HG02759 (cell line): ENCODE measurements around the gene SESN3.
"Not testable (repeated sequence)": the region's sequence is repeated elsewhere in the genome, so short reads cannot be mapped to it uniquely, and the experiment has no call there.

Experiments used
- ATAC-seq: cut with Tn5 transposase; IDR thresholded peaks from one replicate; pipeline ENCODE4 v1.9.1; 2021; ENCODE audit warnings: mild to moderate bottlenecking, moderate library complexity; ENCODE audit not compliant: unreplicated experiment

The SESN3 gene

GRCh38 chr11:95231127-95231880 lies at the start of gene SESN3:
Gene SESN3, minus strand, starts transcription at chr11:95231202. Its CDS starts 342 bp downstream, at chr11:95230860.
- ATAC-seq = peak; percentile 92

GRCh38 chr11:95279921-95280868 lies 49.2 kb upstream of the SESN3 start:
- peak; percentile 60 for ATAC-seq

GRCh38 chr11:95277868-95278267 lies 46.9 kb upstream of the SESN3 start:
- ATAC-seq = no peak

- no peak for ATAC-seq
These were observed 45.1 kb upstream of the SESN3 start for GRCh38 chr11:95276139-95276538.

GRCh38 chr11:95273618-95274017 lies 42.6 kb upstream of the SESN3 start:
- not testable (repeated sequence) for ATAC-seq

GRCh38 chr11:95269036-95269819 lies 38.2 kb upstream of the SESN3 start:
- no peak for ATAC-seq

GRCh38 chr11:95268391-95268790 lies 37.4 kb upstream of the SESN3 start:
- ATAC-seq = no peak

GRCh38 chr11:95267601-95268213 lies 36.7 kb upstream of the SESN3 start:
- ATAC-seq = no peak

- no peak for ATAC-seq
These were observed 35.9 kb upstream of the SESN3 start for GRCh38 chr11:95266751-95267374.

- ATAC-seq = no peak
These were observed 33.9 kb upstream of the SESN3 start for GRCh38 chr11:95264881-95265280.

- no peak for ATAC-seq
These were observed 32.2 kb upstream of the SESN3 start for GRCh38 chr11:95262994-95263765.

- ATAC-seq = no peak
These were observed 26.5 kb upstream of the SESN3 start for GRCh38 chr11:95257456-95257971.

- ATAC-seq = no peak
These were observed 25.3 kb upstream of the SESN3 start for GRCh38 chr11:95256321-95256779.

- ATAC-seq = no peak
These were observed 24.5 kb upstream of the SESN3 start for GRCh38 chr11:95255251-95256145.

GRCh38 chr11:95254716-95255115 lies 23.7 kb upstream of the SESN3 start:
- peak; percentile 20 for ATAC-seq

GRCh38 chr11:95254131-95254704 lies 23.2 kb upstream of the SESN3 start:
- ATAC-seq = peak; percentile 97

GRCh38 chr11:95253141-95253540 lies 22.1 kb upstream of the SESN3 start:
- ATAC-seq = no peak

GRCh38 chr11:95252586-95252985 lies 21.6 kb upstream of the SESN3 start:
- ATAC-seq = no peak
